WERI-Rb-1 (cell line): ENCODE data around the gene MEIOB.
"Not testable (repeated sequence)": the region's sequence is repeated elsewhere in the genome, so short reads cannot be mapped to it uniquely, and the experiment has no call there.

Experiments used
- DNase-seq: peaks from one replicate; pipeline ENCODE4 v3.0.0-alpha.2; 2020
- H3K27ac ChIP-seq: fragments of 250-450 bp; sonication (Bioruptor Pico); 2 replicates; pipeline ENCODE4 v1.5.1; 2020; ENCODE audit warnings: mild to moderate bottlenecking, moderate library complexity
- H3K27me3 ChIP-seq: fragments of 250-450 bp; sonication (Bioruptor Pico); 2 replicates; pipeline ENCODE4 v1.5.1; 2021; ENCODE audit warnings: mild to moderate bottlenecking, low read depth, moderate library complexity; ENCODE audit not compliant: insufficient read depth, severe bottlenecking
- H3K36me3 ChIP-seq: fragments of 250-450 bp; sonication (Bioruptor Pico); 2 replicates; pipeline ENCODE4 v1.5.1; 2020; ENCODE audit warnings: mild to moderate bottlenecking, moderate library complexity
- H3K4me3 ChIP-seq: 2 replicates; pipeline ENCODE4 v1.5.1; 2011; ENCODE audit warnings: low read depth, mild to moderate bottlenecking, control low read depth, low read length
- H3K9me3 ChIP-seq: fragments of 250-450 bp; sonication (Bioruptor Pico); 2 replicates; pipeline ENCODE4 v1.5.1; 2021; ENCODE audit warnings: mild to moderate bottlenecking, moderate library complexity; ENCODE audit not compliant: severe bottlenecking
- CTCF ChIP-seq: IDR thresholded peaks from 2 replicates; pipeline ENCODE4 v1.5.1; 2011; ENCODE audit warnings: low read depth, mild to moderate bottlenecking, control low read depth, inconsistent platforms, low read length

Gene MEIOB

GRCh38 chr16:1871974-1872635, at the start of gene MEIOB:
Gene MEIOB, minus strand, starts transcription at chr16:1872164. Its CDS starts 3,989 bp downstream, at chr16:1868175.
- Histone ChIP-seq H3K27ac (no peak within 1 kb of the TSS), H3K4me3 (no peak within 1 kb of the TSS), H3K27me3 (no peaks in the 10 kb centered on the region), H3K9me3 (no peaks in the 10 kb centered on the region), H3K36me3 (no peaks in the 10 kb centered on the region)
- no peak for TF ChIP-seq CTCF
- no peak for DNase-seq

GRCh38 chr16:1920727-1921171, 48.8 kb upstream of the MEIOB start:
- Histone ChIP-seq H3K4me3 (no peak overlapping the region), H3K27ac (no peak overlapping the region), H3K27me3 (peaks cover 40% of the 10 kb centered on the region), H3K9me3 (no peaks in the 10 kb centered on the region), H3K36me3 (no peaks in the 10 kb centered on the region)
- peak; percentile 67 for DNase-seq
- no peak for TF ChIP-seq CTCF

- not testable (repeated sequence) for H3K27ac ChIP-seq, DNase-seq, H3K4me3 ChIP-seq, H3K36me3 ChIP-seq, H3K9me3 ChIP-seq
- H3K27me3 ChIP-seq = peaks cover 40% of the 10 kb centered on the region
These were observed 48.2 kb upstream of the MEIOB start for GRCh38 chr16:1920122-1920521.

GRCh38 chr16:1919327-1919998, 47.5 kb upstream of the MEIOB start:
- H3K27me3 ChIP-seq = peaks cover 40% of the 10 kb centered on the region
- no peak for DNase-seq
- no peak overlapping the region for H3K27ac ChIP-seq

GRCh38 chr16:1918351-1919326, 46.7 kb upstream of the MEIOB start, which contains the start of gene HS3ST6:
Gene HS3ST6, minus strand, starts transcription at chr16:1918415. Its CDS starts 92 bp downstream, at chr16:1918323.
- no peak for DNase-seq
- Histone ChIP-seq H3K27me3 (peaks cover 40% of the 10 kb centered on the region), H3K9me3 (no peaks in the 10 kb centered on the region), H3K36me3 (no peaks in the 10 kb centered on the region), H3K27ac (no peak within 1 kb of the TSS), H3K4me3 (peak within 1 kb of the TSS; percentile 23)
- no peak for TF ChIP-seq CTCF

More at GRCh38 chr16:1919327-1919998, 47.5 kb upstream of the MEIOB start:
- Histone ChIP-seq H3K9me3 (no peaks in the 10 kb centered on the region), H3K36me3 (no peaks in the 10 kb centered on the region), H3K4me3 (no peak overlapping the region)
- no peak for TF ChIP-seq CTCF
